ELR (cell line): Measurements from ENCODE around the gene FARP2.

ENCODE experiments used
- DNase-seq: peaks from one replicate; pipeline ENCODE4 v3.0.0-alpha.2; 2015; ENCODE audit warnings: low read depth

FARP2 gene

DNA sequence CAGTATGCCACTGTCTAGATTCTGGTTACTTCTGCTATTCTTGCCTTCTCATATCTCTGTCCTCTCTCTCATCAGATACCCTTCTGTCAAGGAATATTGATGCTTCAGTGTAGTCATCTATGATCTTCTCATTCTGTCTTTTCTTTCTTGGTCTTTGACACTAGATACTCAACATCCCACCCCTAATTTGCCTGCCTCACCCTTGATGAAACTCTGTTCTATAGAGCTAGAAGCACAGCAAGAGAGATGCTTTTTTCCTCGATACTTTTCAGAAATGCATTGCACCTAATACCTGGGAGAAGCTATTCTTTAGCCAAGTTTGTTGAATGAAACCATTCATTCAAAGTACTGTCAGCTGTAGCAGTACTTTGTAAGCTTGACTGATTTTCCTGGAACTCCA, 30.8 kb upstream of the FARP2 start:
- DNase-seq: no peak

DNA sequence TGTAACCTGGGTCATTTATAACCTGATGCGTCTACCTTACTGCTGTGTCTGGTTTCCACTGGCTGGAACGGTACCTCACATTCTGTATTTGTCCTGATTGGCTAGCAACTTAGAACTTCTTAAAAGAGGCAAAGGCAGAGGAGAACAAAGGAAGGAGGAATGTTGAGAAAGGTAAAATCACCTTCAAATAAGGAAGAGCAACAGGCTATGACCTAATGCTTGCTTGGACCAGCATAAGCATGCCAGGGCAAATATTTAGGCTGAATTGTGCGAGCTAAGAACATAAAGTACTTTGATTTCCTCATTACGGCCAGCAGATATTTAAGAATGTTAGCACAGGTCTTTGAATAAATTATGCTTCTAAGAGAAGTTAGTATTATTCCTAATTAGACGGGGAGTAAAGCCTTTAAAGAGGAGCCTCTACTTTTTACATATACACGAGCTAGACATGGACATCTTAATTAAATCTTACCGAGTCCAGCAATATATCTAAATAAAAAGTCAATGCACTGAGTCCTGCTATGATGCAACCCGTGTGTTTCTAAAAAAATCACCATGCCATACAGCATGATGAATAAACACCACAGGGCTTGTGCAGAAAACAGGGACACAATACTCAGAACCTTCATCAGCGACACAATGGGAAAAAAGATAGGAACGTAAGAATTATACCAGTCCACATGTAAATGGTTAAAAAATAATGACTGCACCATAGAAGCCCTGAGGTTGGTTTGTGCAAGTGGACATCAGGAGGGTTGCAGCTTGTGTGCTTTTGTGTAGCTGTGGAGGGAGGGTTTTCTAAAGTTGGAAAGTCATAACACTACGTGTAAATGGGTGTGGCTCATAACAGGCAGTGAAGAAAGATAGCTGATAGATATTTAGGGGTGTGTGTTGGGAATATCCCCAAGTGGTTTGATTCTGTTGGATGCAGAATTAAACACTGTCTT, 26.1 kb upstream of the FARP2 start:
- DNase-seq: no peak

DNA sequence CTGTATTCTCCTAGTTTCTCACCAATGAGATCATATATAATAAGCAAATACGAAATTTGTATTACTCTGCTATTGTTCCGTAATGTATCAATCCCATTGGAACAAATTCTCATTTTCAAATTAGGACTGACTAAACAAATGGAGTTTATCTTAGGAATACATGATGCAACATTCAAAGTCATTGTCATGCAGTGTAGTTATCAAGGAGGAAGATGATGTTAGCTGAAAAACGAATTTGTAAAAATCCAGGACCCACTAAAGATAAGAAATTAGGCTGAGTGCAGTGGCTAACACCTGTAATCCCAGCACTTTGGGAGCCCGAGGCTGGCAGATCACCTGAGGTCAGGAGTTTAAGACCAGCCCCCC, 25.5 kb upstream of the FARP2 start:
- DNase-seq: no peak

DNA sequence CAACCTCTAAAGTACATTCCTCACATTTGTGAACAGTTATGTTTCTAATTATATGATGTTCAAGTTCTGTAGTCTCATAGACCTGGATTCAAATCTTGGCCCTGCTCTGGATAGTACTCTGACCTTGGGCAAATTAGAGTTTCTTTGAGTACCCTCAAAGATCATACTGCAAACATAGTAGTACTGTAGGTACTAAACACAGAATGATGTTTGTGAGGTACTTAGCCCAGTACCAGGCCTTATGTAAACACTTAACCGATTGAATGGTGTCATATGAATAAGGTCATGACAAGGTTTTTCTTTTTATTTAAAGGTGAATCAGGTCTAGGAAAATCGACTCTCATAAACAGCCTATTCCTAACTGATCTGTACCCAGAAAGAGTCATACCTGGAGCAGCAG, 21.3 kb upstream of the FARP2 start:
- no peak for DNase-seq

DNA sequence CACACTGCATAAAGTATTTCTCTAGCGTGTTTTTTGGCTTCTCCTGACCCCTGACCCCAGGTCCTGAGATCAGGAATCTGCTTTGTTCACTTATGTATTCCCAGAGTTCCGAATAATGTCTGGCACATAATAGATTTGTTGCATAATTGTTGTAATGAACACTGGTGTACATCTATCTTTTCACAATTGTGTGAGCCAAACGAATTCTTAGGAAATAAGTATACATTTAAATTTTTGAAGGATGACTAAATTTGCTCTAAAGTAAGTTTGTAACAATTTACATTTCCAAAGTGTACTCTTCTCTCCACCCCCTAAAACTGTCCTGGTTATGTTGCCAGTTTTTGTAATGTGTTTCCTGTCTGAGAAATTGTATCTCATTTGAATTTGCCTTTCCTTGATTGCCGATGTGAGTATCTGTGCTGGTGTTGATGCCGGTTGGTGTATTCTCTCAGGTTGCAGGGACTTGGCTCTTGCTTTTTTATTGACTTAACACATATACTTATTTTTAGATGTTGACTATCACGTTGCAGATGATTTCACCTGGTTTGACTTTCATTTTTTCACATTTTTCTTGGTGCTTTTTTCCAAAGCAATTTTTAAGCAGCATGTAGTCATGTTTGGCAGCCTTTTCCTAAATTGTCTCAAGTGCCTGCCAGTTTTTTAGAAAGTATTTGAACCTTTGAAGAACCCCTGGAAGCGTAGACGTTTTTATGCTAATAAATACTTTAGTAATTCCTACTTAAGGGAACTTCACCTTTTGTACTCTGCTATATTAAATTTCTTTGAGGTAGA, 16.1 kb upstream of the FARP2 start:
- no peak for DNase-seq

DNA sequence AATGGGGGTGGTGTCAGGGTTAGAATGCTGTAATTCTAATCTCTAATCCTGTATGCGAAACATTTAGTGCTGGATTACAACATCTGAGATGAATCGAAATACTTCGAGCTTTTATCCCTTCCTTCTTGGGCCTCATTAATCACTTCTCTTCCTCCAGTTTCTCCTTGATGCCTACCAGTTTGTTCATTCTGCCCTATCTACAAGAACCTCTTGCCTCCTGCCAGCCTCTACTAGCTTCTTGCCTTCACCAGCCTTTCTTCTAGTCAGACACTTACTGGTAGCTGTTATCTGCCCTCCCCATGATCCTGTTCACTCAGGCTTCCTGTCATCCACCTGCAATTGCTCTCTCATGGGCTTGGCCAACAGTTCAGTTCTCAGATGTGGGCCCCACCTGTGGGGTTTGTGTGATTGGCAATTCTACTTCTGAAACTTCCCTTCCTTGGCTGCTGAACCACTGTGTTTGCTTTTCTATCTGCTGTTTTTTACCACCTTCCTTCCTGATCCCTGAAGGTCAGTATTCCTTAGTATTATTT, 15.4 kb upstream of the FARP2 start:
- DNase-seq: no peak

DNA sequence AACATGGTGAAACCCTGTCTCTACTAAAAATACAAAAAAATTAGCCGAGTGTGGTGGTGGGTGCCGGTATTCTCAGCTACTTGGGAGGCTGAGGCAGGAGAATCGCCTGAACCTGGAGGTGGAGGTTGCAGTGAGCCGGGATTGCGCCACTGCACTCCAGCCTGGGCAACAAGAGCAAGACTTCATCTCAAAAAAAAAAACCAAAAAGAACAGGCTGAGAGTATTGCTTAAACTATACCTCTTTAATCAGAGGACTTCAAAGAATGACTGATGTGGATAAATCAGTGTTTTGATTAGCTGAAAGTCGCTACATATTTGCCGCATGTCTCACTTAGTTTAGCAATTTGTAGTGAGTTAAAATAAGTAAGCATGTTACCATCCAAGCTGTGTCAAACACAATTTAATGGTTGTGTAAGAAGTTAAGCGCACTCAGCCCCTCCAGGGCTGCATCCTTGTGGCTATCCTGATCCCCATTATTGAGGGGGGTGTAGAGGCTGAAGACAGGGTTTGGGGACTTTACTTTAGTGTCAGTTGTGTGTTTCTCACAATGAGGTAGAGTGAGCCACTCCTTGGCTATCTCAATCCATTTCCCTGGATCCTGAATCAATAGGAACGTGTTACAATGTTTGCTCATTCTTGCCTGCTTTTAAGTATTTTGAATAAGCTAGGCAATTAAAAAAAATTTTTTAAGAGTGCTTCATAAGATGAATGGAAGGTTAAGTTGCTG, 11.0 kb upstream of the FARP2 start:
- DNase-seq: peak; percentile 22

DNA sequence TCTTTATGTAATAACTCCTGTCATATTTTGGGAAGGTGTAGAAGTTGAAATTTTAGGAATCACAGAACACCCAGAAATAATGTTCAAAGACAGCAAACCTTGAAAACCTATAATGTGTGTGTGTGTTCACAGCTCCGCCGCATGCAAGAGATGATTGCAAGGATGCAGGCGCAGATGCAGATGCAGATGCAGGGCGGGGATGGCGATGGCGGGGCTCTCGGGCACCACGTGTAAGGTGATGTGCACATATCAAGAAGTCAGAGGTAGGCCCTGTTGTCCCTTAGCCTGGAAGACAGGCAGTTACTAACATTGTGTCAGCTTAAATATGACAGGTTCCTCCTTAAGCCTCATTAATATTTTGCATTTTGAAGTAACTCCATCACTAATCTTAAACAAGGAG, 6.1 kb upstream of the FARP2 start:
- no peak for DNase-seq

DNA sequence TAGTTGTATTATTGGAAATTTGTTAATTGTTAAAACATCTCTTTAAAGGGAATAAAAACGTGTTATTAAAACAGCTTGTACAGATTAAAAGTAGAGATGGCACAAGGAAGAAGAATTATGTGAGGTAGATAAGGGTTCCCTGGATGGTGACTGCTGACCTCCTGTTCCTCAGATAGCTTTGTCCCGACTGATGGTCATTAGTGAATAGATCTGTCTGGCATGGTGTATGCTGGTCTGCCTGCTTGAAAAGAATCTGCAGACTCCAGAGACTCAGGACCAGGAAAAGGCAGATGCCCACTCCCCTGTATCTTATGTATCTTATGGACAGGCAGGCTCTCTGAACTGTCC, 5.6 kb upstream of the FARP2 start:
- no peak for DNase-seq

DNA sequence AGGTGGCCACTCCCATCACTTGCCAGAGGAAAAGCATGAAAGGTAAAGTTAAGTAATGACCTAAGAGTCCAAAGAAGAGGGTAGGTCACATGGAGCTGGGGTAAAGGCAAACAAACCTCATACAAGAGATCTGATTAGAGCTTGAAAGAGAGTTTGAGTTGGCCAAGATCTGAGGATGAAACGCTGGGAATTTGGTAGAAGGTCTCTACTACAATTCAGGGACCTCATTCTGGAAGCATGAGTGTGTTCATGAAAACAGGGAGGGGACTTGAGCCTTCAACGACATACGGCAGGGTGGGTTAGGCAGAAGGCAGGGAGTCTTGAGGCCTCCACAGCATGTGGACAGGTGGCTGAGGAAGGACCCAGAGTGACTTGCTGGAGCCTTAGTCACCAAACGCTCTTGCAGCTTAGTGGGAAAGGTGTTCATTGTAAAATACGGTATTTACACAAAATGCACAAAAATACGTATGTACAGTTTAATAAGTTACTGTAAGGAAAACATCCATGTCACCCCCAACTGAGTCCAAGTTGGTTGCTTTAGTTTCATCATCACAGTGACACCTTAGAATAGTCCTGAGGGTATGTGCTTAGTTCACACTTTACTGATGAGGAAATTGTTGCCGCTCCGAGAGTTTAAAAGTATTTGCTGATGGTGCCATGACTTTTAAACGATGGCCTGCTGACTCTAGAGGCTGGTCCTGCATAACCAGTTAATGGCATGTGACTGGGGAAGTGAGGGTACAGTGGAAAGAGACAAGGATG, 5.0 kb upstream of the FARP2 start:
- no peak for DNase-seq

DNA sequence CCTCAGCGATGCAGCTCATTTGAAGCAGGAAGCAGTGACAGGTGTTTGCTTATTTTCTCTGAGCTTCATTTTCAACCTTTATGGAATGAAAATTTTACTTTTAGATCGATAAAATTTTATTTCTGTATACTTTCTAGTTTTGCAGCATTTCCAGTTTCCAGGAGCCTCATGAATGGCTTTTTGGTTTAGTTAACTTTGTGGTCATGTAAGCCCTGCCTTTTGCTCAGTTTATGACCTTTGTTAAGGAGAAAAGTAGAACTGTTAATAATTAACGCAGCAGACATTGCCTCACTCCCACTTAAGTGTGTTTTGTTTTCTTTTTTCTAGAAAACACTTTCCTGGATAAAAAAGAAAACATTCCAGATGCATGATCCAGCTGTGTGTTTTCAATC, 4.4 kb upstream of the FARP2 start:
- DNase-seq: no peak

DNA sequence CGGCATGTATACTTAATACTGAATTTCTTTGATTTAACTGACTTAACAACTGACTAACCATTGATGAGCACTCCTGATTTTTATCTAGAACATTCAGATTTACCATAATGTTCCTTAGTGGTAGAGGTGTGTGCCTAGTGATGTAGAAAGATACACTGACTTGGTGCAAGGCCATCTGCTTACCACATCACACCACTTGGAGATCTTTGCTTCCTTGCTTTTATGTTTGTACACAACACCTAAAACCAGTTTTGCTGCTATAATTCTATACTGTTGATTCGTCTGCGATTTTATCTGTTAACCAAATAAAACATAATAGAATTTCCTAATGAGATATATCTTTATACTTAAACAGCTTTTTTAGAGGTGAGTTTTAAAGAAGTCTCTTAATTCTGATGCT, 3.9 kb upstream of the FARP2 start:
- DNase-seq: no peak

DNA sequence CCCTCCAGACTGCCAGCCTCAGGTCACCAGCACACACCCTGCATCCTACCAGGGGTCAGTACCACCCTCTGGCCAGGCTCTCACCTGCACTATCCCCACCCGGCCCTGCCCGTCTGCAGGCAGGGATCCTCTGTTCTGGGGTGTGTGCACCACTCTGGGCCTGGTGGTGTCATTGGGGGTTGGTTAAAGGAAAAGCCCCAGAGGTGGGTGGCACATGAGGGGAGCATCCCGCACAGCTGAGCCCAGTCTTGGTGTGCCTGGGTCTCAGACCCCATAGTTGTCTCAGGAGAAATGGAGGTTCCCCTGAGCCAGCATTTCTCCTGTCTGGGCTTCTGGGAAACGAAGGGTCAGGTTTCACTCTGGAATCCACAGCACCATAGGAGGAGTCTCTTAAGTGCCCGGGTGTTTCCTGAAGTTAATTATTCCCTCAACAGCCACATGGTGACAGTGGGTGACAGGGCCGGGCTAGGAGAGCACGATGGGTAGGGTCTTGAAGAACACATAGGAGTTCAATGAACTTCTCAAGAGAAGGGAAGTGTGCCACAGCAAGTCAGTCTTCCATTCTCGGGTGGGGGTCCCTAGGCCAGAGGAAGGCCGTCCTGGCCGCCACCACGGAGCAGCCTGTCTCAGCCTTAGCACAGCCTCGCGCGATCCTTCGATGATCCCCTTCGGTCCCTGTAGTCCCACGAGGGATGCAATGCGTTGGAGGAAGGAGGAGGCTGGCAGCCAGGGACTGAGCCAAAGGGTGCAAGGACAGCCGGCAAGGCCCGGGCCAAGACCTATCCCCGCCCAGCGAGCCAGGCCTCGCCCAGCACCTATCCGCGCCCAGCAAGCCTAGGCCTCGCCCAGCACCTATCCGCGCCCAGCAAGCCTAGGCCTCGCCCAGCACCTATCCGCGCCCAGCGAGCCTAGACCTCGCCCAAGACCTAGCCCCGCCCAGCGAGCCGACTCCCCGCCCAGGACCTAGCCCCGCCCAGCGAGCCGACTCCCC, 1.1 kb upstream of the FARP2 start:
- DNase-seq: peak; percentile 87

DNA sequence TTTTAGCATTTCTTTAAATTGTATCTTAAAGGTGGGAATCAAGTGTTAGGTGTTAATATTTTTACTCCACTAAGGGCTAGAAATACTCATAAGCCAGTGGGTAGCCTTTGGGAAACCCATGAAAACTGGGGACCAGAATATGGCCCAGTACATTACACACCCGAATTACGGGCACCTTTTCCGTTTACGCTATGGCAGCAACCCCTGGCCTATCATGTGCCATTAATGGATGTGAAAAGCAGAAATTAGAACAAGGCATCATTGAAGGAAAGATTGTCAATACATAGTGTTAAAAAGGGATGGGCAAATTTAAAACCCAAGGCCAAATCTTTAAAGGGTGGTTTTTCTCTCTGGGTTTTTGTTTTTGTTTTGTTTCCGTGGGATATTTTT, 781 bp downstream of the FARP2 start:
- peak; percentile 25 for DNase-seq

DNA sequence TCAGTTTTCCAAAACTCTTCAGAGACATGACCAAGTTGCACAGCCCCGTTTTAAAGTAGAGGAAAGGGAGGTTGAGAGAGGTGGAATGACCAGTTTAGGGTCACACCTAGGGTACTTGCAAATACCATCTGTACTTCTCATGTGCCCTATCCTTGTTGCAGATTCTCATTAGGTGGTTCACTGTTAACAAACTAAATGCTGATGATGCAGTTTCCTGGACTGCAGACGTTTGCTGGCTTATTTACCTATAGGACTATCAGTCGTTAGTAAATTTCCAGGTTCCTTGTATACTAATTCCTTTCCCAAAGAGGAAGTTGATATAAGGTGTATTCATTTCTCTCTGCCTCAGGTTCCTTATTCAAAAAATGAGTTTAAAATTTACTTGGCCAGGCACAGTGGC, 1.4 kb downstream of the FARP2 start:
- DNase-seq: no peak

DNA sequence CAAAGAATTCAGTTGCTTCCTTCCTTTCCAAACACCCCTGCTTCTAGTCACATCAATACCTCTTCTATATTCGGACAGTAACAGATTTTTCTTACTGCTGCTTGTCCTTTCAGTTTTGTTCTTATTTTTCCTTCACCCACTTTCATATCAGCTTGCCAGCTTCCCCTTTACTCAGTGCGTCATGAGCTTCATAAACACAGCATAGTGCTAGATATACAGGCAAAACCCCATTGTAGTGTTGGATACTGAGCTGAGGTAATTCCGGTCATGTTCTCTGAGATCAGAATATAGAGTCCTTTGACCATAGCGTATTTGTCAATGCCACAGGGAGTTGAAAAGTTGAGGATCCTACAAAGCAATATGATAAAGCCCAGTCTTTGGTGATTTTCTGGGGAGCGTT, 2.4 kb downstream of the FARP2 start:
- no peak for DNase-seq

DNA sequence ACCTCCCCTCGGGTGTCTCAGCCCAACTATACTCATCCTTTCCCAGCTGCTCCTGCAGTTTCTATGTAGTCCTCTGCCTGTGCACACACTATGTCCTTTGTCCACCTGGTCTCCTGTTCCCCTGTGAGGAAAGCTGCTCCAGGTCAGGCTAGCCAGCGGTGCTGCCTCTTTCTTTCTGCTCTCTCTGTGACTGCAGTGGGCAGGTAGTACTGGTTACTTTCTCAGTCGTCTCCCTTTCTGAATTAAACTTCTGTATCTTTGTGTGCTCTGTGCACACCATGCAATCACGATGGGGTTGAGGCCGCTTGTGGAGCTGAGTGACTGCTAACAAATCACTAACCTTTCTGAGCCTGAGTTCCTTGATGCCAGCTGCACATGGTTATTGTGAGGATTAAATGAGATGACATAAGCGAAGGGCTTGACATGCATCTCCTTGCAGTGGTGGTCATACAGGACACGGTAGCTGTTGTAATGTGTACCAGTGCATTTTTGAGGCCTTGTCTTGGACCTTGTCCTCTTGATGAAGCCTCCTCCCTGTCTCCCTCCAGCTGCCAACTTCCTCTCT, 3.5 kb downstream of the FARP2 start:
- no peak for DNase-seq

DNA sequence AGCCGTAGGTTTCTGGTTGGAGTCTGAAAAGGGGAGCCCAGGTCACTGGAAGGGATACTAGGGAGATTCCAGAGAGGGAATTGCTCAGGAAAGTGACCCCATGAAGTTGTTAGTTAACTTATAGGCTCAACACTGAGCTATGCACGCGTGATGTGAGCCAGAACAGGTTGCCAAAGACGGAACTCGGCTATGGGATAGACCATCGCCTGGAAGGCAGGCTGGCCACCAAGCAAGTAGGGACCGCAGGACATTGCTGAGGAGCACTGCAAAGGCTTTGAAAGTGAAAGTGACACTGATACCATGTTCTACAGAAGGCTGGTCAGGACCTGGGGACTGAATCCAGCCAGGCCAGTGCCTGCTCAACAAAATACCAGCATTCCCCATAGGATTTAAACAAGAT, 7.3 kb downstream of the FARP2 start:
- DNase-seq: no peak

DNA sequence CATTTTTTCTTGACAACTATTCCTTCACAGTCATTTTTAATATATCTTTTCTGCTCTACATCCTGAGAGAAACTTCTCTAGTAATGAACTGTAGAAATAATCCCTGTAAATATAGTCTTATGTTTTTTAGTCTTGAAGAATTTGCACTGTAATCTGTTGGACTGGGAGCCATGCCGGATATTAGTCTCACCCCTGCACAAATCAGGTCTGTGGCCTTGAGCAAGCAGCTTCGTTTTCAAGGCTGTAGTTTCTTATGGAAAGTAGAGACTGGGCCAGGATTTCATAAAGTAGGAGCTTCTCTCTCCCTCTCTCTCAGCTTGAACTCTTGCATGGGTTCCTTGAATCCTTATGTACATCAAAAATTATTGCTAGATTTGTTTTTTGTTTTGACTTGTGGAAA, 8.7 kb downstream of the FARP2 start:
- DNase-seq: no peak

DNA sequence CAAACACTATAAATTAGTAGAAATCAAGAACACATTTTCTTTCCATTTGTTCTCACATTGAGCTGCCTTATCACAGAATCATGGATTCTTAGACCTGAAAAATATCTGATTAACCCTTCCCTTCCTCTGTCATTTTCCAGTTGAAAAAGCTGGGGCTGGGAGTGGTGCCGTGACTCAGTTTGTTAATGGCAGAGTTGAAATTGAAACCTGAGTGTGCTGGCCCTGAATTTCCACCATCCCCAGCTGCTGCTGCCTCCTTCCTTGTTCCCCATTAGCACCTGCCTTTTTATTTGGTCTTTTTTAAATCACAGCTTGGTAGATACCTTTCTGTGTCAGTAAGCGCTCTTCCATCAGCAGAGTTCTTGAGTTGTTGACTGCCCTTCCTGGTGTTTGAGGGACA, 10.6 kb downstream of the FARP2 start:
- DNase-seq: no peak
